Activated CD4-positive, CD25-positive, alpha-beta regulatory T cell (primary cell): ENCODE data around the gene PDE6B.
"Not testable (repeated sequence)": the region's sequence is repeated elsewhere in the genome, so short reads cannot be mapped to it uniquely, and the experiment has no call there.

Experiments used
- DNase-seq, 4 experiments: peaks; one replicate each; lab custom pipeline; 2025; lab: John Stamatoyannopoulos, UW

The PDE6B gene

DNA sequence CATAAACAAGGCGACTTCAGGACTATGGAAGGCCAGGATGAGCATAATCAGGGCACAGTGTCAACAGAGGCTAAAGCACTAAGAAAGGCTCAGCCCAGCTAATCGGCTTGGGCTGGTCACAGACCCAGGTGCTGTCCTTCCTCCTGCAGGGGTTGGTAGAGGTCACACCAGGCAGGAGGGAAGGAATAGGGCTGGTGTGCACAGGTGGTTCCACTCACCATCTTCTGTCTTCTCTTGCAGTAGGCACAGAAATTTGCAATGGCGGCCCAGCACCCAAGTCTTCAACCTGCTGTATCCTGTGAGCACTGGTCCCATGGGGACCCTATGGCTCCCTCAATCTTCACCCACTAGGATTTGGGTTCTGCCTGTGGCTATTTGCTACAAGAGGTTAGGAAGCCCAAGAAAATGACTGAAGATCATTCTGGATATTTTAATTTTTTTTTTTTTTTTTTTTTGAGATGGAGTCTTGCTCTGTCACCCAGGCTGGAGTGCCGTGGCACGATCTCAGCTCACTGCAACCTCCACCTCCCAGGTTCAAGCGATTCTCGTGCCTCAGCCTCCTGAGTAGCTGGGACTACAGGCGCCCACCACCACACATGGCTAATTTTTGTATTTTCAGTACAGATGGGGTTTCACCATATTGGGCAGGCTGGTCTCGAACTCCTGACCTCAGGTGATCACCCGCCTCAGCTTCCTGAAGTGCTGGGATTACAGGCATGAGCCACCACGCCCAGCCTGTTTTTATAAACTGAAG, 44.6 kb downstream of the PDE6B start:
- not testable (repeated sequence) for DNase-seq

DNA sequence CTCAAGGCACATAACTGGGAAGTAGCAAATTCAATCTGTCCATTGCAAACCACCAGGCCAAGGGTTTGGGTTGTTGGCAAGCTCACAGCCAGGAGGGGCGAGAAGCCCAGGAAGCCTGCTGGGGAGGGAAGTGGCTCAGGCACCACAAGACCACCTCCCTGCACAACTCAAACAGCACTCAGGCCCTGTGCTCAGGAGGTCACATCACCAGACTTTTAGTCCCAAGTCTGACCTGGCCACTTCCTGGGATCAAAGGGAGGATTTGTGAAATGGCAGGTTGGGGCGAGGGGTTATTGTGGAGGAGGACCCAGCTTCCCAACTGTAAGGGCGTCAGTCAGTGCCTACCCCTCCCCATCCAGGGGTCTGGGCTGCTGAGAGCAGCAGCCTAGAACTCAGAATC, 46.4 kb downstream of the PDE6B start:
- no peak for DNase-seq

DNA sequence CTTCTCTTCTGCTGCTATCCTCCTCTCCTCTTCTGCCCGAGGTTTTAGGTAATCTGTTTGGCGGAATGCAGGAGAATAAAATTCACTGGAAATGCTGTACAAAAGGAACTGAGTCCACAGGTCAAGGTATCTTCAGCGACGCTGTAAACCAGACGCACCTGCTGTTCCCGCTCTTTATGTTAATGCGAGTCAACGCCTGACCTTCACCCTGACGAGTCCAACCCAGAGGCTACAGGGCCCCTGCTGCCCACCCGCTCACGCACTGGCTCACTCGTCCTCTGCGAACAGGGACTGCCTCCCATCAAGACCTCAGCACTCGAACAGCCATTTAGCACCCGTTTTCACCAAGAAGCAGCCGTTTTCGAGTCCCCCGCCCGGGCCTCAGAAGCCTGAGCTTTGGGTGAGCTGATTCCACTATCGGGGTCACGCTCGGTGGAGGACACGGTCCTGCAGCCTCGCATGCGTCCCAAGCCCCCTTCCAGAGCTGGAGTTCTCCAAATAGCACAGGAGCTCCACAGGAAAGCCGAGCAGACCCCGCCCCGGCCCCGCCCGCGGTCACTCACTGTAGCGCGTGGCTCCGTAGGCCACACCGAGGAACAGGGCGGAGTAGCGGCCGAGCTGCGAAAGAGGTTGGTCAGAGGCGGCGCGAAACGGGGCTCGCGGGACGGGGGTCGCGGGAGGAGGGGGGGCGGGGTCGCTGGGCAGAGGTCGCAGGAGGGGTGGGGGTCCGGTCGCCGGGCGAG, 48.1 kb downstream of the PDE6B start:
- DNase-seq: no peak

GRCh38 chr4:674172-675035, 49.0 kb downstream of the PDE6B start, which contains the start of the genes ATP5ME and MYL5:
TSS of gene ATP5ME (minus strand) at chr4:674276. CDS start at chr4:674247, 29 bp downstream.
TSS of gene MYL5 (plus strand) at chr4:674542. CDS start at chr4:678027, 3,485 bp downstream.
- peak; percentile 93 to 97 (median 96) for DNase-seq

GRCh38 chr4:675036-675882, 49.9 kb downstream of the PDE6B start:
- no peak for DNase-seq

GRCh38 chr4:675980-676870, 50.9 kb downstream of the PDE6B start:
- DNase-seq: no peak

DNA sequence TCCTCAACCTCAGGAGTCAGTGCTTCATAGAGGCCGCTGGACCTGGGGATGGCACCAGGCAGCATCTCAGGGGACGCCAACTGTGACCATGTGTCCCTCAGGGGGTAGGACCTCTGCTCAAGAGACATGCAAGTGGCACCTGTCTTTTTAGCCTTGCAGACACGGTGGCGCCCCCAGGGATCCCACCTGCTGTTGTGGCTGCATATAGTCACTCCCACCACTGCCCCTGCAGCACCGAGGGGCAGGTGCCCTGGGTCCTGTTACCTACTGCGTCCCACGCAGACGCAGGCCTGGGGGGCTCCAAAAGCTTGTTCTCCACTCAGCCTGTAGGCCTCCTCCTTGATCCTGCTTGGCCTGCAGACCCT, 51.5 kb downstream of the PDE6B start:
- DNase-seq: no peak

DNA sequence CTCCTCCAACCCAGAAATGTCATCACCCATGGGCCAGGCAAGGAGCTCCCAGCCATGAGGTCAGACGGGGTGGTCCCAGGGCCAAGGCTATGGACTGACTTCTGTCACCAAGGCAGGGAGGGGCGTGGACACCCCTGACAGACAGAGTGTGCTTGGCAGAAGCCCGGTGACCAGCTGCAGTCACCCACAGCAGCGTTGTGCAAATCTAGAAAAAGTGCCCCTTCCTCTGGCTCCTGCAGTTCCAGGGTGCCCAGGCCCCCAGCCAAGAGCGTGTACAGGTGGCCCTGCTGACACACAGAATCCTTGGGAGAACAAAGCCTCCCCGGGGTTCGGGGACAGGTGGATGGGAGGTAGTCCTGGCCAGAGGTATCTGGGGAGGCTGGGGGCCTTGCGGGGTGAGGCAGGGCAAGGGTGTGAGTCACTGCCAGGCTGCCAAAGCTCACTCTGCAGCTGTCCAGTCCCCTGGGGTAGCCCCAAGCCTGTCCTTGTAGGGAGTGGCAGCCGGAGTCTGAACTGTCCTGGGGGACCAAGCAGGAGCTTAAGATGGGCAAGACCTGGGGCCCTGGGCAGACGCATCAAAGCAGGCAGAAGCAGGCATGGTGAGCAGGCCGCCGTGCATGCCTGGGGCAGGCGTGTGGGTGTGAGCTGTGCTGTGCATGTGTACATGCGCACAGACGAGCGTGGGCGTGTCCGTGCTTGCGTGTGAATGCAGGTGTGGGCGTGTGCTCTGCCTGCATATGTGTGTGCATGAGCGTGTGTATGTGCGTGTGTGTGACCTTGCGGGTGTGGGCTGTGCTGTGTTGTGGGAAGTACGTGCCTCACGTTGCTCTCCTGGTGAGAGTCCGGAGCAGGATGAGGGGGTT, 52.3 kb downstream of the PDE6B start:
- no peak for DNase-seq

DNA sequence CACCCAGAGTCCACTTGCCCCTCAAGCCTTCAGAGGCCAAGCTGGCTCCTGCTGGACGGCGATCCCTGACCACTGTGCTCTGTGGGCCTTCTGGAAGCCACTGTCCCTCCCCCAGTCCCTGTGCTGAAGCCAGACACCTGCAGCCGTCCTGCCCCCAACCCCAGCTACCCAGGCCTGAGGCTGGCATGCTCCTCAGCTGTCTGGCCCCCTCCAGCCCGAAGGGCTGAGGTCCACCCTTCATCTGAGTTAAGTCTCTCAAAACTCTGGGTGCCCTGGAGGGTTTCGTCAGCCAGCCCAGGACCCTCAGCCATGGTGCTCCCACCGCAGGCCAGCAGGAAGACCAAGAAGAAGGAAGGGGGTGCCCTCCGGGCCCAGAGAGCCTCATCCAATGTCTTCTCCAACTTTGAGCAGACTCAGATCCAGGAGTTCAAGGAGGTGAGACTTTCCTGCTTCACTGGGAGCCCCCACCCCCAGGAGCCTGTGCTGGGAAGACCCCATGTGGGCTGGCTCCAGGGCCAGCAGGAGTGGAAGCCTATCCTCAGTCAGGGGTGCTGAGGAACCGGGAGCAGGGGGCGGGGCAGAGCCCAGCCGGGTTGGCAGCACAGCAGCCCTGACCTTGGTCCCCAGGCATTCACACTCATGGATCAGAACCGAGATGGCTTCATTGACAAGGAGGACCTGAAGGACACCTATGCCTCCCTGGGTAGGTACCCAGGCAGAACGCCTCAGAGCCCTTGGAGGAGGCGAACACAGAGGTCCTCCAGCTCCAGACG, 53.1 kb downstream of the PDE6B start:
- DNase-seq: no peak

GRCh38 chr4:679104-679481, 53.7 kb downstream of the PDE6B start:
- DNase-seq: no peak

GRCh38 chr4:679629-680028, 54.3 kb downstream of the PDE6B start:
- DNase-seq: no peak

- no peak for DNase-seq
Measured at GRCh38 chr4:680091-680490, 54.7 kb downstream of the PDE6B start.

DNA sequence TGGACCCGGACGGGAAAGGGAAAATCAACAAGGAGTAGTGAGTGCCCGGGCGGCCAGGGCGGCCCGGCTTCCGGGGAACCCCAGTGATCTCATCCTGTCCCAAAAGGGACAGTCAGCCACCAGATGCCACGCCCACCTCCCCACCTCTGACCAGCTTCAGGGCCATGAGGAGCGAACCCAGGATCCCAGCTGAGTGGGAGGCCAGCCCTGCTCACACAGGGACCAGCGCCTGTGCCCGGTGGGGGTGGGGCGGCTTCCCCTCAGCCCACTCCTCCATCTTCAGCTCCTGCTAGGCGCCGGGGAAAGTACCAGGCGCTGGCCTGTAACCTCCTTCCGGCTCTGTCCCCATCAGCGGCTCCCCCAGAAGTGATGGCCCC, 55.2 kb downstream of the PDE6B start:
- DNase-seq: no peak

DNA sequence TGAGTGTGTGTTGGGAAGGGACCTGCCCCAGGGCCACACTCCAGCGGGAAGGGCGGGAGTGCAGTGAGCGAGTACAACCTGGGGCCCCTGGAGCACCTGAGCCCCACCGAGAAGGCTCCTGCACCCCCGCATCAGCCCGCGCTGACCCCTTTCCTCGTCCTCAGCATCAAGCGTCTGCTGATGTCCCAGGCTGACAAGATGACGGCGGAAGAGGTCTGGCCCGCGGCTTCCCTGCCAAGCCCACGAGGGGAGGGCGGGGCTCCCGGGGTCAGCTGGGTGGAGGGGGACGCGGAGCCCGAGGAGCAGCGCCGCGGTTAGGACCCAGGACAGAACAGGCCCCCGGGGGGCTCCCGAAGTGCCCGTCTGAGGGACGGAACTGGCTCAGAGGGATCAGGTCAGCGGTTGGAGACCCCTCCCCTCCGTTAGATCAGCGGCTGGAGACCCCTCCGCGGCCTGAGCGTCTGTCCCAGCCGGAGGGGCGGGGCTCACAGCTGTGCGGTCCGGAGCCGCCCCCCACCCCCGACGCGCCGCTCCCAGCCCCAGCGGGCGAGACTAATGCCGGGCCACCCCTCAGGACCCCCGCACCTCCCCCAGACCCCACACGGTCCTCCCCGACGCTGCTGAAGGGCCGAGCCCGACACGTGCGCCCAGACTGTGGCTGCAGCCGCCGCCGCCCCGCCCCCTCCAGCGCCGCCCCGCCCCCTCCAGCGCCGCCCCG, 55.7 kb downstream of the PDE6B start:
- peak in 1 of 4 experiments; percentile 34 for DNase-seq

DNA sequence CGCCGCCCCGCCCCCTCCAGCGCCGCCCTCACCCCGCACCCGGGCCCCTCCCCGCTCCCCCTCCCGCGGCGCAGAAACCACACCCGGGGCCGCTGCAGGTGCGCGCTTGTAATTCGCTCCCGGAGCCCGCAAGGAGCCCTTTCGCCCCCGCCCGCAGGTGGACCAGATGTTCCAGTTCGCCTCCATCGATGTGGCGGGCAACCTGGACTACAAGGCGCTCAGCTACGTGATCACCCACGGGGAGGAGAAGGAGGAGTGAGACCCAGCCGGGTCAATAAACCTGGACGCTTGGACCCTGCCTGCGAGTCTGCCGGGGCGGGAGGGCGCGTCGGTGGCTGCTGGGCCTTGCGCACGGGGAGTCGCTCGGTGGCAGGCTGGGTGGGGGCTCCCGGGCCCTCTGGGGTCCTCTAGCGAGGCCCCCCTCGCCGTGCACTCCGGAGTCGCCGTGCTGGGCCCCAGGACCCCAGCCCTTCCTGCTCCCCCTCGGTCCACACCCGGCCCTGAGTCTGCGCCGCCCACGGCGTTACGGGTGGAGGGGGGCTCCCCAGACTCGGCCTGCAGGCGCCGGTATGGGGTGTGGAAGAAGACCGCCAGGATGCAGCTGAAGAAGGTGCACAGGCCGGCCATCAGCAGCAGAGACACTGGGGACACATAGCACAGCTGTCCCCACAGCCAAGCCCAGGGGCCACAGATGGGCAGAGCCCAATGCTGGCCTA, 56.5 kb downstream of the PDE6B start:
- DNase-seq: peak in 1 of 4 experiments; percentile 25

GRCh38 chr4:682490-683172, 57.3 kb downstream of the PDE6B start:
- DNase-seq: no peak
